K562 (cell line): ENCODE results near the gene PICK1. TPM values are rescaled to one million over a fixed set of nuclear protein-coding genes. Genes with fewer than 3 reads are reported as not detected.

Source experiments
- EHMT2 ChIP-seq: fragments of 450-650 bp; IDR thresholded peaks from 2 replicates; pipeline ENCODE4 v1.6.1; 2018; ENCODE audit warnings: antibody characterized with exemption
- NFRKB ChIP-seq: fragments of 450-650 bp; IDR thresholded peaks from 2 replicates; pipeline ENCODE4 v1.6.1; 2016; ENCODE audit warnings: low read depth
- PATZ1 ChIP-seq: fragments of 250-450 bp; sonication (Bioruptor Pico); IDR thresholded peaks from 2 replicates; pipeline ENCODE4 v1.5.0; 2020; ENCODE audit warnings: mild to moderate bottlenecking, borderline replicate concordance
- ZBTB17 ChIP-seq: fragments of 450-650 bp; formaldehyde crosslinking; IDR thresholded peaks from 2 replicates; pipeline ENCODE4 v1.4.0; 2020; ENCODE audit warnings: mild to moderate bottlenecking
- ZNF143 ChIP-seq: sonication (generic); formaldehyde crosslinking; IDR thresholded peaks from 2 replicates; pipeline ENCODE4 v1.9.0; 2022; ENCODE audit warnings: mild to moderate bottlenecking, missing genetic modification reagents
- ZNF592 ChIP-seq: fragments of 450-650 bp; IDR thresholded peaks from 2 replicates; pipeline ENCODE4 v1.6.1; 2017; ENCODE audit warnings: antibody characterized with exemption, mild to moderate bottlenecking
- polyA plus RNA-seq, 8 experiments: library from polyadenylated mRNA; depleted of rRNA in 4 of 8; stranded (reverse) in 5 of 8; unstranded in 3 of 8; fragments of >200 nt; fragmentation: Nextera tagmentation in 2 of 8; fragmentation: Illumina TruSeq in 1 of 8; extraction: Ambion mirVana in 2 of 8; extraction: Trizol in 1 of 8; gene quantifications; 2 replicates each; pipeline versions ENCODE4 v1.2.1 to v1.2.3, GENCODE V29; 2011 to 2014; ENCODE audit warnings: inconsistent platforms in 1 of 8, missing spikeins in 1 of 8
- total RNA-seq, 7 experiments: library from RNA; depleted of rRNA in 6 of 7; stranded (reverse); fragments of >200 nt in 6 of 7; fragmentation: Illumina TruSeq in 2 of 7; extraction: Trizol in 2 of 7; gene quantifications; 2 replicates each; pipeline versions ENCODE4 v1.2.1 to v1.2.3, GENCODE V29; 2011 to 2021; ENCODE audit warnings: low replicate concordance in 1 of 7

The PICK1 gene
- total and polyA plus RNA-seq, 9 of the 15 experiments (the other 6 are each of a cell fraction or from before 2014, with no cell fraction given): 0.06 to 11.0 (median 7.9) TPM; not detected in 1

GRCh38 chr22:38034884-38035529, 22.2 kb upstream of the PICK1 start (continued):
- no peak for TF ChIP-seq ZNF592
- no peak for TF ChIP-seq ZNF143 (CRISPR knock-in tag)
- TF ChIP-seq PATZ1 (CRISPR knock-in tag): no peak
- TF ChIP-seq EHMT2: no peak
- no peak for TF ChIP-seq ZBTB17
- no peak for TF ChIP-seq NFRKB
